ENCODE results near the gene BICRA. TPM values are rescaled to one million over a fixed set of nuclear protein-coding genes. Genes with fewer than 3 reads are reported as not detected.
"Not testable (repeated sequence)": the region's sequence is repeated elsewhere in the genome, so short reads cannot be mapped to it uniquely, and the experiment has no call there.

The BICRA gene
- total RNA-seq, 1 donor from 2014 or later, result 22.9 TPM

- no peak overlapping the region for H3K27ac Mint-ChIP-seq
- peaks cover 10% of the 10 kb centered on the region for H3K27me3 Mint-ChIP-seq
- TF ChIP-seq CTCF (conservative IDR thresholded peaks at IDR 0.05), result no peak
- no peaks in the 10 kb centered on the region for H3K9me3 Mint-ChIP-seq
- DNase-seq (ENCODE audit: extremely low spot score, unreplicated experiment), result no peak
- H3K4me3 Mint-ChIP-seq, result peak overlapping the region; percentile 20
- H3K4me1 Mint-ChIP-seq (ENCODE audit: unreplicated experiment), result peaks cover 9% of the 10 kb centered on the region
- peaks cover 8% of the 10 kb centered on the region for H3K36me3 Mint-ChIP-seq
Observed at GRCh38 chr19:47741544-47742140, 132.7 kb downstream of the BICRA start.

- TF ChIP-seq CTCF (conservative IDR thresholded peaks at IDR 0.05), result no peak
- no peaks in the 10 kb centered on the region for H3K9me3 Mint-ChIP-seq
Observed at GRCh38 chr19:47742634-47743033, 133.7 kb downstream of the BICRA start.

GRCh38 chr19:47745010-47745901 is 136.3 kb downstream of the BICRA start, which contains the start of gene NOP53:
Gene NOP53 (plus strand): TSS chr19:47745546. CDS start chr19:47745560, 14 bp downstream.
- peak within 1 kb of the TSS; percentile 99 for H3K4me3 Mint-ChIP-seq

More at GRCh38 chr19:47742634-47743033, 133.7 kb downstream of the BICRA start:
- H3K4me1 Mint-ChIP-seq (ENCODE audit: unreplicated experiment), result peaks cover 9% of the 10 kb centered on the region
- H3K27ac Mint-ChIP-seq, result no peak overlapping the region
- H3K27me3 Mint-ChIP-seq, result peaks cover 10% of the 10 kb centered on the region
- peak overlapping the region; percentile 31 for H3K4me3 Mint-ChIP-seq
- H3K36me3 Mint-ChIP-seq, result peaks cover 8% of the 10 kb centered on the region
- DNase-seq (ENCODE audit: extremely low spot score, unreplicated experiment), result no peak

GRCh38 chr19:47746129-47746528 is 137.2 kb downstream of the BICRA start:
- Mint-ChIP-seq H3K27ac (peak overlapping the region; percentile 100), H3K4me3 (peak overlapping the region; percentile 99), H3K36me3 (peaks cover 16% of the 10 kb centered on the region)
- H3K9me3 Mint-ChIP-seq; H3K27me3 Mint-ChIP-seq; H3K4me1 Mint-ChIP-seq (ENCODE audit: unreplicated experiment); DNase-seq (ENCODE audit: extremely low spot score, unreplicated experiment): not testable (repeated sequence)

More at GRCh38 chr19:47745010-47745901, 136.3 kb downstream of the BICRA start, which contains the start of gene NOP53:
- Mint-ChIP-seq H3K27me3 (peaks cover 10% of the 10 kb centered on the region), H3K36me3 (peaks cover 16% of the 10 kb centered on the region), H3K4me1 (ENCODE audit: unreplicated experiment) (peaks cover 9% of the 10 kb centered on the region), H3K9me3 (no peaks in the 10 kb centered on the region), H3K27ac (peak within 1 kb of the TSS; percentile 100)
- DNase-seq (ENCODE audit: extremely low spot score, unreplicated experiment), result peak; percentile 97
- TF ChIP-seq CTCF (conservative IDR thresholded peaks at IDR 0.05), result peak; percentile 27

- H3K36me3 Mint-ChIP-seq, result peaks cover 23% of the 10 kb centered on the region
- no peak for DNase-seq (ENCODE audit: extremely low spot score, unreplicated experiment)
- peak overlapping the region; percentile 5 for H3K27ac Mint-ChIP-seq
- H3K4me1 Mint-ChIP-seq (ENCODE audit: unreplicated experiment), result peaks cover 5% of the 10 kb centered on the region
- no peaks in the 10 kb centered on the region for H3K9me3 Mint-ChIP-seq
- H3K4me3 Mint-ChIP-seq, result peak overlapping the region; percentile 33
- TF ChIP-seq CTCF (conservative IDR thresholded peaks at IDR 0.05), result no peak
- H3K27me3 Mint-ChIP-seq, result peaks cover 4% of the 10 kb centered on the region
Observed at GRCh38 chr19:47749326-47749725, 140.4 kb downstream of the BICRA start.

- Mint-ChIP-seq H3K9me3 (no peaks in the 10 kb centered on the region), H3K27ac (no peak overlapping the region), H3K36me3 (peaks cover 20% of the 10 kb centered on the region), H3K27me3 (no peaks in the 10 kb centered on the region), H3K4me3 (no peak overlapping the region), H3K4me1 (ENCODE audit: unreplicated experiment) (no peaks in the 10 kb centered on the region)
- no peak for DNase-seq (ENCODE audit: extremely low spot score, unreplicated experiment)
- TF ChIP-seq CTCF (conservative IDR thresholded peaks at IDR 0.05), result no peak
Observed at GRCh38 chr19:47750752-47751151, 141.8 kb downstream of the BICRA start.
